HepG2 (cell line): Measurements from ENCODE around the gene IBA57. TPM values are rescaled to one million over a fixed set of nuclear protein-coding genes. Genes with fewer than 3 reads are reported as not detected.

ENCODE experiments used
- ATAC-seq: fragments of 200-7000 bp; cut with Tn5 transposase; 3 replicates; pipeline ENCODE4 v1.9.1; 2020; ENCODE audit warnings: mild to moderate bottlenecking, moderate library complexity
- BruUV-seq: library from RNA; stranded (reverse); fragments of 400-500 nt; replicated peaks from 2 replicates; lab custom pipeline; 2021; lab: Mats Ljungman, UMichigan
- CTCF ChIA-PET: fragments of 300-600 bp; formaldehyde crosslinking; extraction: SDS; loops from one replicate; lab custom pipeline; 2021; ENCODE audit warnings: low total read pairs, inconsistent platforms, low intra/inter-chr PET ratio; lab: Yijun Ruan, JAX
- POLR2A ChIA-PET: fragments of 350-600 bp; sonication (Branson Sonifier 250); formaldehyde crosslinking; loops from one replicate; lab custom pipeline; 2020; ENCODE audit warnings: antibody characterized with exemption, inconsistent platforms; lab: Yijun Ruan, JAX
- DNase-seq: peaks from one replicate; pipeline ENCODE4 v3.0.0-alpha.2; 2015; ENCODE audit warnings: low spot score
- FAIRE-seq: peaks from 3 replicates; lab custom pipeline; 2011; peaks lifted over from hg19 to GRCh38; lab: Jason Lieb, UNC
- H2AFZ ChIP-seq: one replicate; pipeline ENCODE4 v1.6.1; 2011; ENCODE audit warnings: low read length, inconsistent platforms
- H3K27ac ChIP-seq: fragments of 300-600 bp; 3 replicates; pipeline ENCODE4 v1.8.0; 2011; ENCODE audit warnings: mixed run types, mild to moderate bottlenecking, mixed read lengths, low read length, inconsistent platforms; ENCODE audit not compliant: insufficient read depth; ENCODE audit errors: extremely low read length
- H3K27me3 ChIP-seq, 2 experiments: fragments of 200-600 bp in 1 of 2; 2 replicates in 1 of 2; 3 replicates in 1 of 2; pipeline versions ENCODE4 v1.6.0 to v1.8.0; 2011; ENCODE audit warnings: low read length in 2 of 2, mild to moderate bottlenecking in 2 of 2, moderate library complexity in 2 of 2, inconsistent platforms in 1 of 2; ENCODE audit not compliant: insufficient read depth in 2 of 2, control insufficient read depth in 1 of 2
- H3K36me3 ChIP-seq, 2 experiments: fragments of 200-600 bp in 1 of 2; replicated peaks in 1 of 2; 2 replicates in 1 of 2; 3 replicates in 1 of 2; pipeline versions ENCODE4 v1.5.1 to v1.8.0; 2011; ENCODE audit warnings: low read length in 2 of 2, inconsistent platforms in 1 of 2; ENCODE audit not compliant: insufficient read depth in 2 of 2, control insufficient read depth in 1 of 2
- H3K4me1 ChIP-seq: 2 replicates; pipeline ENCODE4 v1.5.1; 2012; ENCODE audit warnings: low read length, inconsistent platforms; ENCODE audit not compliant: insufficient read depth
- H3K4me2 ChIP-seq: 2 replicates; pipeline ENCODE4 v1.6.0; 2011; ENCODE audit warnings: low read depth, low read length, inconsistent platforms
- H3K4me3 ChIP-seq, 3 experiments: fragments of 200-600 bp in 1 of 3; sonication (generic), shearing (Covaris generic) in 1 of 3; replicated peaks in 1 of 3; 2 replicates each; pipeline ENCODE4 v1.5.1; 2011 to 2016; ENCODE audit warnings: low read length in 3 of 3, inconsistent platforms in 2 of 3, low read depth in 2 of 3, mild to moderate bottlenecking in 2 of 3, control low read depth in 1 of 3, mixed read lengths in 1 of 3; ENCODE audit not compliant: insufficient read depth in 1 of 3
- H3K79me2 ChIP-seq: one replicate; pipeline ENCODE4 v1.6.1; 2011; ENCODE audit warnings: low read length, inconsistent platforms; ENCODE audit not compliant: insufficient read depth
- H3K9ac ChIP-seq: 2 replicates; pipeline ENCODE4 v1.6.0; 2011; ENCODE audit warnings: mild to moderate bottlenecking, low read depth, low read length, inconsistent platforms; ENCODE audit not compliant: insufficient read depth
- H3K9me3 ChIP-seq: 2 replicates; pipeline ENCODE4 v1.5.1; 2012; ENCODE audit warnings: mild to moderate bottlenecking, low read length
- H4K20me1 ChIP-seq: 2 replicates; pipeline ENCODE4 v1.6.0; 2011; ENCODE audit warnings: inconsistent platforms, mild to moderate bottlenecking, low read length, moderate library complexity; ENCODE audit not compliant: insufficient read depth
- GPN1 ChIP-seq: sonication (generic); formaldehyde crosslinking; IDR thresholded peaks from 2 replicates; pipeline ENCODE4 v1.5.1; 2020; ENCODE audit warnings: missing genetic modification reagents, borderline replicate concordance
- HMG20A ChIP-seq: IDR thresholded peaks from 2 replicates; pipeline ENCODE4 v1.6.1; 2016; ENCODE audit warnings: borderline replicate concordance
- ZNF138 ChIP-seq: sonication (generic); formaldehyde crosslinking; IDR thresholded peaks from 2 replicates; pipeline ENCODE4 v1.5.0; 2020; ENCODE audit warnings: mild to moderate bottlenecking, low read depth, missing genetic modification reagents
- ZNF24 ChIP-seq: fragments of 450-650 bp; IDR thresholded peaks from 2 replicates; pipeline ENCODE4 v1.6.1; 2017; ENCODE audit warnings: antibody characterized with exemption, mild to moderate bottlenecking
- ZNF256 ChIP-seq: sonication (generic); formaldehyde crosslinking; conservative IDR thresholded peaks from 2 replicates; pipeline ENCODE4 v1.4.0; 2020; ENCODE audit warnings: missing genetic modification reagents
- ZNF569 ChIP-seq: sonication (generic); formaldehyde crosslinking; IDR thresholded peaks from 2 replicates; pipeline ENCODE4 v1.5.0; 2020; ENCODE audit warnings: mild to moderate bottlenecking, missing genetic modification reagents, moderate library complexity, borderline replicate concordance
- ZNF672 ChIP-seq: sonication (generic); formaldehyde crosslinking; IDR thresholded peaks from 2 replicates; pipeline ENCODE4 v1.8.1; 2022; ENCODE audit warnings: missing genetic modification reagents
- ZNF749 ChIP-seq: sonication (generic); formaldehyde crosslinking; IDR thresholded peaks from 2 replicates; pipeline ENCODE4 v1.8.0; 2022; ENCODE audit warnings: mild to moderate bottlenecking, missing genetic modification reagents, moderate library complexity, borderline replicate concordance
- WGBS: methylation state at CpG from one replicate; pipeline ENCODE4 v1.1.6; 2017; ENCODE audit warnings: low lambda C conversion rate; 5-methylcytosine and 5-hydroxymethylcytosine counted together
- in situ Hi-C: cut with HindIII; loops from 2 replicates; pipeline ENCODE4 v1.10.0; 2017; ENCODE audit warnings: low pct_unique_long_range_greater_than_20kb; ENCODE audit not compliant: extremely low pct_ligation_motif_present
- intact Hi-C: fragments of 100-400 bp; cut with micrococcal nuclease; formaldehyde crosslinking; loops from one replicate; pipeline ENCODE4 v1.10.0; 2022; ENCODE audit not compliant: unreplicated experiment
- polyA plus RNA-seq, 8 experiments: library from polyadenylated mRNA; depleted of rRNA in 3 of 8; stranded (reverse) in 7 of 8; unstranded in 1 of 8; fragments of >200 nt; fragmentation: Illumina TruSeq in 4 of 8; extraction: Trizol in 4 of 8; gene quantifications; 2 replicates each; pipeline versions ENCODE4 v1.2.1 to v1.2.3, GENCODE V29; 2011 to 2016; ENCODE audit warnings: low read depth in 4 of 8, missing spikeins in 1 of 8, mixed read lengths in 1 of 8; ENCODE audit not compliant: insufficient read depth in 1 of 8
- total RNA-seq, 5 experiments: library from RNA; depleted of rRNA; stranded (reverse); fragments of >200 nt; fragmentation: Illumina TruSeq; extraction: Trizol; gene quantifications; 2 replicates each; pipeline ENCODE4 v1.2.3, GENCODE V29; 2016; ENCODE audit warnings: low read depth in 1 of 5
- TF ChIP-seq, protein P1 (sequence below): IDR thresholded peaks from 2 replicates; pipeline ENCODE4 v1.4.0; 2020; ENCODE audit warnings: mild to moderate bottlenecking, missing genetic modification reagents
- TF ChIP-seq, protein P2 (sequence below): sonication (generic); formaldehyde crosslinking; IDR thresholded peaks from 2 replicates; pipeline ENCODE4 v1.4.0; 2020; ENCODE audit warnings: missing genetic modification reagents
- TF ChIP-seq, protein P3 (sequence below): sonication (generic); formaldehyde crosslinking; IDR thresholded peaks from 2 replicates; pipeline ENCODE4 v1.5.0; 2020; ENCODE audit warnings: missing genetic modification reagents
- TF ChIP-seq, protein P4 (sequence below): IDR thresholded peaks from 2 replicates; pipeline ENCODE4 v1.6.1; 2016; ENCODE audit warnings: low read depth

Gene IBA57
- total and polyA plus RNA-seq, 2 of the 13 experiments (the other 11 are each of a cell fraction or from before 2014, with no cell fraction given), result 2.3 to 10.2 TPM

DNA sequence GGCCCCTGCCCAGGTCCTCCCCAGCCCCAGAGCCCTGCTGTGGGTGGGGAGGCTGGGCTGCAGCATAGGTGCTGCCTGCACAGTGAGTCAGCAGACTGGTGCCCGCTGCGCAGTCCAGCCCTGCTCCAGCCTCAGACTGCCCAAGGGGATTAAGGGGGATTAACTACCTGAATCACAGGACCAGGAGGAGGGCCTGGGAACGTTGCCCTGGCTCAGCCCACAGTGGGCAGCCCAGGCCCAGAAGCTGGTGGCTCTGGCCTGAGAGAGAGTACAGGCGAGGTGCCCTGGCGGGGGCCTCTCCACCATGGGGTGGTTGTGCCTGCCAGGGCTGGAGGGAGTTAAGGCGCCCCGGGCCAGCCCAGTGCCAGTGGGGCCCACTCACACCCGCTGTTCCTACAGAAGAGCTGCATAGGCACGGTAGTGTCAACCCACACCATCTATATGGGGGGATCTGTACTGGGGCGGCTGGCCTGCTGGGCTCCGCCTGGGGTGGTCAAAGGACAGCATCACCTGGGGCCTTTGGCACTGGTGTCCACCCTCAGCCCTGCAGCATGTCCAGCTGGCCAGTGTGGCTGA is 44.6 kb downstream of the IBA57 start:
- no peak for ATAC-seq

More for the DNA sequence above, 44.6 kb downstream of the IBA57 start:
- intact Hi-C loops (no loop called here), in situ Hi-C loops (no loop called here)
- FAIRE-seq (no peak), DNase-seq (no peak)
- Histone ChIP-seq H3K27me3 (peaks cover 4 to 32% of the 10 kb centered on the region in 2 experiments; a peak in 4 of 5 replicates), H3K4me1 (no peaks in the 10 kb centered on the region), H3K4me2 (no peak overlapping the region), H4K20me1 (no peaks in the 10 kb centered on the region), H3K27ac (no peak overlapping the region), H3K9me3 (no peaks in the 10 kb centered on the region), H3K36me3 (no peaks in the 10 kb centered on the region), H3K4me3 (no peak overlapping the region), H3K79me2 (no peaks in the 10 kb centered on the region), H2AFZ (no peak overlapping the region), H3K9ac (no peak overlapping the region)
- 65% methylated on average over 5 of the region's 11 CpGs for WGBS
- TF ChIP-seq ZNF138 (CRISPR knock-in tag) (no peak), ZNF256 (CRISPR knock-in tag) (no peak), ZNF569 (CRISPR knock-in tag) (no peak), ZNF24 (no peak), ZNF749 (CRISPR knock-in tag) (no peak), ZNF672 (CRISPR knock-in tag) (no peak), HMG20A (CRISPR knock-in tag) (no peak), GPN1 (no peak)
- TF ChIP-seq, protein P1, sequence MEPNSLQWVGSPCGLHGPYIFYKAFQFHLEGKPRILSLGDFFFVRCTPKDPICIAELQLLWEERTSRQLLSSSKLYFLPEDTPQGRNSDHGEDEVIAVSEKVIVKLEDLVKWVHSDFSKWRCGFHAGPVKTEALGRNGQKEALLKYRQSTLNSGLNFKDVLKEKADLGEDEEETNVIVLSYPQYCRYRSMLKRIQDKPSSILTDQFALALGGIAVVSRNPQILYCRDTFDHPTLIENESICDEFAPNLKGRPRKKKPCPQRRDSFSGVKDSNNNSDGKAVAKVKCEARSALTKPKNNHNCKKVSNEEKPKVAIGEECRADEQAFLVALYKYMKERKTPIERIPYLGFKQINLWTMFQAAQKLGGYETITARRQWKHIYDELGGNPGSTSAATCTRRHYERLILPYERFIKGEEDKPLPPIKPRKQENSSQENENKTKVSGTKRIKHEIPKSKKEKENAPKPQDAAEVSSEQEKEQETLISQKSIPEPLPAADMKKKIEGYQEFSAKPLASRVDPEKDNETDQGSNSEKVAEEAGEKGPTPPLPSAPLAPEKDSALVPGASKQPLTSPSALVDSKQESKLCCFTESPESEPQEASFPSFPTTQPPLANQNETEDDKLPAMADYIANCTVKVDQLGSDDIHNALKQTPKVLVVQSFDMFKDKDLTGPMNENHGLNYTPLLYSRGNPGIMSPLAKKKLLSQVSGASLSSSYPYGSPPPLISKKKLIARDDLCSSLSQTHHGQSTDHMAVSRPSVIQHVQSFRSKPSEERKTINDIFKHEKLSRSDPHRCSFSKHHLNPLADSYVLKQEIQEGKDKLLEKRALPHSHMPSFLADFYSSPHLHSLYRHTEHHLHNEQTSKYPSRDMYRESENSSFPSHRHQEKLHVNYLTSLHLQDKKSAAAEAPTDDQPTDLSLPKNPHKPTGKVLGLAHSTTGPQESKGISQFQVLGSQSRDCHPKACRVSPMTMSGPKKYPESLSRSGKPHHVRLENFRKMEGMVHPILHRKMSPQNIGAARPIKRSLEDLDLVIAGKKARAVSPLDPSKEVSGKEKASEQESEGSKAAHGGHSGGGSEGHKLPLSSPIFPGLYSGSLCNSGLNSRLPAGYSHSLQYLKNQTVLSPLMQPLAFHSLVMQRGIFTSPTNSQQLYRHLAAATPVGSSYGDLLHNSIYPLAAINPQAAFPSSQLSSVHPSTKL, result no peak
- TF ChIP-seq, protein P2, sequence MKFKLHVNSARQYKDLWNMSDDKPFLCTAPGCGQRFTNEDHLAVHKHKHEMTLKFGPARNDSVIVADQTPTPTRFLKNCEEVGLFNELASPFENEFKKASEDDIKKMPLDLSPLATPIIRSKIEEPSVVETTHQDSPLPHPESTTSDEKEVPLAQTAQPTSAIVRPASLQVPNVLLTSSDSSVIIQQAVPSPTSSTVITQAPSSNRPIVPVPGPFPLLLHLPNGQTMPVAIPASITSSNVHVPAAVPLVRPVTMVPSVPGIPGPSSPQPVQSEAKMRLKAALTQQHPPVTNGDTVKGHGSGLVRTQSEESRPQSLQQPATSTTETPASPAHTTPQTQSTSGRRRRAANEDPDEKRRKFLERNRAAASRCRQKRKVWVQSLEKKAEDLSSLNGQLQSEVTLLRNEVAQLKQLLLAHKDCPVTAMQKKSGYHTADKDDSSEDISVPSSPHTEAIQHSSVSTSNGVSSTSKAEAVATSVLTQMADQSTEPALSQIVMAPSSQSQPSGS (CRISPR knock-in tag), result no peak
- TF ChIP-seq, protein P3, sequence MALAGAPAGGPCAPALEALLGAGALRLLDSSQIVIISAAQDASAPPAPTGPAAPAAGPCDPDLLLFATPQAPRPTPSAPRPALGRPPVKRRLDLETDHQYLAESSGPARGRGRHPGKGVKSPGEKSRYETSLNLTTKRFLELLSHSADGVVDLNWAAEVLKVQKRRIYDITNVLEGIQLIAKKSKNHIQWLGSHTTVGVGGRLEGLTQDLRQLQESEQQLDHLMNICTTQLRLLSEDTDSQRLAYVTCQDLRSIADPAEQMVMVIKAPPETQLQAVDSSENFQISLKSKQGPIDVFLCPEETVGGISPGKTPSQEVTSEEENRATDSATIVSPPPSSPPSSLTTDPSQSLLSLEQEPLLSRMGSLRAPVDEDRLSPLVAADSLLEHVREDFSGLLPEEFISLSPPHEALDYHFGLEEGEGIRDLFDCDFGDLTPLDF (CRISPR knock-in tag), result no peak
- TF ChIP-seq, protein P4, sequence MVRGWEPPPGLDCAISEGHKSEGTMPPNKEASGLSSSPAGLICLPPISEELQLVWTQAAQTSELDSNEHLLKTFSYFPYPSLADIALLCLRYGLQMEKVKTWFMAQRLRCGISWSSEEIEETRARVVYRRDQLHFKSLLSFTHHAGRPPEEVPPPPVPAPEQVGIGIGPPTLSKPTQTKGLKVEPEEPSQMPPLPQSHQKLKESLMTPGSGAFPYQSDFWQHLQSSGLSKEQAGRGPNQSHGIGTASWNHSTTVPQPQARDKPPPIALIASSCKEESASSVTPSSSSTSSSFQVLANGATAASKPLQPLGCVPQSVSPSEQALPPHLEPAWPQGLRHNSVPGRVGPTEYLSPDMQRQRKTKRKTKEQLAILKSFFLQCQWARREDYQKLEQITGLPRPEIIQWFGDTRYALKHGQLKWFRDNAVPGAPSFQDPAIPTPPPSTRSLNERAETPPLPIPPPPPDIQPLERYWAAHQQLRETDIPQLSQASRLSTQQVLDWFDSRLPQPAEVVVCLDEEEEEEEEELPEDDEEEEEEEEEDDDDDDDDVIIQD (CRISPR knock-in tag), result no peak
- BruUV-seq, result no TSS peak
- ChIA-PET POLR2A (no interaction called here), CTCF (no interaction called here)
